Right renal cortex interstitium (tissue), 3 donors: ENCODE data around the gene RMND1. TPM values are rescaled to one million over a fixed set of nuclear protein-coding genes. Genes with fewer than 3 reads are reported as not detected.

Experiments used
- DNase-seq, 3 donors: peaks; one replicate each; pipeline ENCODE4 v3.0.0-alpha.2; 2013; ENCODE audit warnings: low read depth in 3 of 3, low spot score in 2 of 3
- polyA plus RNA-seq, 3 donors: library from polyadenylated mRNA; unstranded; fragments of 120-200 nt; gene quantifications; one replicate each; pipeline ENCODE4 v1.2.1, GENCODE V29; 2013; ENCODE audit not compliant: insufficient read length in 3 of 3

RMND1 gene
- polyA plus RNA-seq, 3 donors: 45.4 to 62.1 (median 46.2) TPM

DNA sequence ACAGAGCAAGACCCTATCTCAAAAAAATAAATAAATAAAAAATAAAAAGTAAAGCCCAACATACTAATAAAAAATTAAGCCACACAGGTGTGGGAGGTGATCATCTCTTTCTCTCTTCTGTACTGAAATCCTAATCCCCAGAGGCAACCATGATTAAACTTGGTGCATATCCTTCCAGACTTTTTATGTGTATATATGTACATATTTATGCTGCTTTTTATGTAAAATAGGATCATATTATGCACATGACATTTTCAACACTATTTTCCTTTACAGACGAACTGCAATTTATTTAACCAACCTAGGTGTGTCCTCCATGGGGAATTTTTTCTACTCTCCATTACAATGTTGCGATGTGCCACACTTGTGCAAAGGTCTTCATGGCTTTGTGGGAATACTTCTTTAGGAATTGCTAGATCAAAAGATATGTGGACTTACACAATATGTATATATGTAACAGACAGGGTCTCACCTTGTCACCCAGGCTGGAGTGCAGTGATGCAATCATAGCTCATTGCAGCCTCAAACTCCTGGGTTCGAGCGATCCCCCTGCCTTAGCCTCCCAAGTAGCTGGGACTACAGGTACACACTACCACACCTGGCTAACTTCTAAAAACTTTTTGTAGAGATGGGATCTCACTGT, 23.7 kb downstream of the RMND1 start:
- no peak for DNase-seq

DNA sequence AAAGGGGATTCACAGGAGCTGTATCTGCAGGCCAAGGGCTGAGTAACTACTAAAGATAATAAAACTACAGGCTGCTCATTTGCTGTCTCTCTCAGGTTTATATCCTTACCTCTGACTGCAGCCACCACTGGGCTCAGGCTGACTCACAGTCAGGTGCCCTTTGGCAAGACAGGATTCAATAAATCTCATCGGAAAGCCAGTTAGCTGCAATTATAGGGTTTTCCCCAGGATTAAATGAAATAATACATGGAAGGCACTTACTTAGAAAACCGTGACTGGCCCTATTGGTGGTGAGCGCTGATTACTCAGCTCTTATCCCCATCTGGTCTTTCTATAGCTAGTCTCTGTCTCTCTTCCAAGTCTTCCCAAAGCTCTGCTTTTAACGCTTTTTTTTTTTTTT, 26.4 kb downstream of the RMND1 start:
- no peak for DNase-seq

DNA sequence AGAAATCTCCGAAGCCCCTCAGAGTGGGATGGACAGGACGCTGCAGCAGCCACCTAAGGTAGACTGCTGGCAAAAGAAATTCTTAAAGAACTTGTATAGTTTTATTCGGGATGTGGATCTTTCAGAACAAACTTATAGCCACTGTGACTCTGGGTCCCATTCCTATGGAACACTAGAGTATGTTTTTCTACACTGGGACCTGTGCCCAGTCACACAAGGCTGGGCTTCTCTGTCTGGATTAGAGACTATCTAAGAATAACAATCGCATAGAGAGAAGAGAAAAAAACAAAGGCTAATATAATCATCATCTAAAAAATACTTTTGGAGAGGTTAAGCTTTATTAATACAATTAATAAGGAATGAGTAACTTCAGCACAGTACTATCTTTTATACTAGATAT, 28.9 kb downstream of the RMND1 start:
- DNase-seq: no peak

DNA sequence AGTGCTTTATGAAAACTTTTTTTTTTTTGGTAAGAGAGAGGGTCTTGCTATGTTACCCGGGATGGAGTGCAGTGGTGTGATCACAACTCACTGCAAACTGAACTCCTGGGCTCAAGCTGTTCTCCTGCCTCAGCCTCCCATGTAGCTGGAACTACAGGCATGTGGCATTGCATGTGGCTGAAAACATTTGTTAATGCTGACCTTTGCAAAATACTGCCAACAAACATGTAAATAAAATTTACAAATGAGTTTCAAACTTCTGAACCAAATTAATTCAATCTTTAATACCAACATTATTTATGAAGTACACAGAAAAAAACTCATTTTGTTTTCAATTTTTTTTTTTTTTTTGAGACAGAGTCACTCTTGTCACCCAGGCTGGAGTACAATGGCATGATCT, 34.4 kb downstream of the RMND1 start:
- no peak for DNase-seq

DNA sequence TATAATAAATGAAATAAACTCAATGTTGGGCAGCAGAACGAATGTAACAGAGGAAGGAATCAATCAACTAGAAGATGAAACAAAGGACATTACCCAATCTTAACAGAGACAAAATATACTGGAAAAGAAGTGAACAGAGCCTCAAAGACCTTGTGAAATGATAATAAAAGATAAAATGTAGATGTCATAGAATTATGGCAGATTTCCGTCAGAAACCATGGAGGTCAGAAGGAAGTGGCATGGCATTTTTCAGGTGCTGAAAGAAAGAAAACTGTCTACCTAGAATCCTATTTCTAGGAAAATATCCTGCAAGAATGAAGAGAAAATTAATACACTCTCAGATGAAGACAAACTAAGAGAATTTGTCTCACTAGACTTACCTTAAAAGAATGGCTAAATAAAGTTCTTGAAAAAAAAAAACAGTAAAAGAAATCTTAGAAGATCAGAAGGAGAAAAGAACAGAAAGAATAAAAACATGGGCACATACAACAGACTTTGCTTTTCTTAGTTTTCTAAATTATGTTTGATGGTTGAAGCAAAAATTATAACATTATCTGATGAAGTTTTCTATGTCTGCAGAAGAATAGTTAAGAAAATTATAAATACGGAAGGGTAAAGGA, 37.2 kb downstream of the RMND1 start:
- DNase-seq: no peak

DNA sequence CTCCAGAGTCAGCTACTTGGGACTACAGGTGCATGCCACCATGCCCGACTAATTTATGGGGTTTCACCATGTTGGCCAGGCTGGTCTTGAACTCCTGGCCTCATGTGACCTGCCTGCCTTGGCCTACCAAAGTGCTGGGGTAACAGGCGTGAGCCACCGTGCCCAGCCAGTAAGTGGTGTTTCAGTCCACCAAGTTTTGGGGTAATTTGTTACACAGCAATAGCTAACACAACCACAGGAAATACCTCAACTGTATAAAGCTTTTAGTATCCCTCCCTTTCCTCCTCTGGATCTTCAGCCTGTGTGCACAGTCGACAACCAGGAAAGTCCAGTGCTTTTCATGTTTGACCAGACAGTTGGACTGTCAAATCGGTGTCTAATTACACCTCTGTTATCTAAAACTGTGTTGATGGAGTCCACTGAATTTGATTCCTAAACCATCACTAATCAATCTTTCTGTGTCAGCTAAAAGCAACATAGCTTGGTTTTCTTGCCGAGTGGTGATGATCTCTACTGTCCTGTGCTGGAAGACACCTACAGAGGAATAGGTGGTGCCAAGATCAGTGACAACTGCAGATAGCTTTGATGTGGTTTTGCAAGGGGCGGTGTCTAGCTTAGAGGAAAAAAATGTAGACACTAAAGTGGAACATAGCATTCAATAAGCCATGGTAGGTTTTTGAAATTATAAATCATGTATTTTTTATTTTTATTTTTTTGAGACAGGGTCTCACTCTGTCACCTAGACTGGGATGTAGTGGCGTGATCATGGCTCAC, 38.4 kb downstream of the RMND1 start:
- DNase-seq: no peak

DNA sequence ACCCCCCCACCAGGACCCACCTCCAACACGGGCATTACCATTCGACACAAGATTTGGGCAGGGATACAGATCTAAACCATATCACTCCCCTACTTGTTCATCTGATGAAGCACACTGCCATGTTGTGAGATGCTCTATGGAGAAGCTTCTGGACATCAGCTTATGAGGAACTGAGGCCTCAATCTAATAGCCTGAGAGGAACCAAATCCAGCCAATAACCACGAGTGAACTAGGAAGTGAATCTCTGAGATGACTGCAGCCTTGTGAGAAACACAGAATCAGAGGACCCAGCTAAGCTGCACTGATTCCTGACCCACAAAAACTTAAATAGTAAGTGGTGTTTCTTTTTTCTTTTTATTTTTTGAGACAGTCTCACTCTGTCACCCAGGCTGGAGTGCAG, 39.0 kb downstream of the RMND1 start:
- no peak for DNase-seq

DNA sequence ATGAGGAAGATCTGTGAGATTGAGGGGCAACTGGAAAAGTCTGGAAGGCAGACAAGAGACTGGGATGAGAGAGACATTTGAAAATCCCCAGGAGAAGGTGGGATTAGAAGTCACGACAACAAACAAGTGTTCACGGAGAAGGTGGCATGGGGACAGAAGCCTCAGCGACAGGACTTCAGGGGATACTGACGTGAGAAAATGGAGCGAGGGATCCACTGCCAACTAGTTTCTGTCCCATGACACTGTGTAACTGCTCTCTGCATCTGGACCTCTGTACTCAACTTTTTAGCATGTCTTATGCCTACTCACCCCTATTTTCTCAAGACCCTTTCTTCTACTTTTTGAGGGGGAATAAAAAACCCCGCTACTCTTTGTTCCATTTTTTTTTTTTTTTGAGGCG, 42.2 kb downstream of the RMND1 start:
- DNase-seq: no peak

DNA sequence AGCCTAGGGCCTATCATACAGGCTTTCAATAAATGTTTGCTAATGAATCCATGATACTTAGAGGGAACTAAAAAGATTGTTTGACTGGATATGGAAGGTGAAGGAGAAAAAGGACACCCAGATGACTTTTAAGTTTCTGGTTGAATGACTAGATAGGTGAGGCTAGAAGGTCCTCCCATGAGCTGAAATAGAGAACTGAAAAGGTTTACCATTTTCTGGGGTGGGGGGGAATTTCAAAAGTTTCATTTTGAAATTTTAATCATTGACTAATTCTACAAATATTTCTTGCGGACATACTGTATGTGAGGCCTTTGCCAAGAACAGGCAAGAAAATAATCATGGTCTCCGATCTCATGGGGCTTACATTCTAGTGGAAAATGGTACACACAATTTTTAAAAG, 42.7 kb downstream of the RMND1 start:
- no peak for DNase-seq

DNA sequence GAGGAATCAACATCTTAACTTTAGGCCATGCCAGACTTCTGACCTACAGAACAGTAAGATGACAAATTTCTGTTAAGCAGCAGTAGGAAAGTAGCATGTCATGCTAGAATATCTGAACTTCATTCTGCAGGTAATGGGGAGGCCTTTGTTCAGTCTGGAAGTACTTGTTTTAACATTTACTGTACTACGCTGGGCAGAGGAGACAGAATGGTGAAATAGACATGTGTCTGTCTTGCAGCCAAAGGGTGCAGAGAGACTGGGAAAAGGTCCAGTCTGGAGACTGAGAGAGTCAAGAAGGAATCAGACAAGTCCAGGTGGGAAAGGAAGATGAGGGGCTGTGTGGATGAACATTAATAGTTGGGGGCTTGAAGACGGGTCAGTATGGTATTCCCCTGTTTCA, 43.1 kb downstream of the RMND1 start:
- no peak for DNase-seq

DNA sequence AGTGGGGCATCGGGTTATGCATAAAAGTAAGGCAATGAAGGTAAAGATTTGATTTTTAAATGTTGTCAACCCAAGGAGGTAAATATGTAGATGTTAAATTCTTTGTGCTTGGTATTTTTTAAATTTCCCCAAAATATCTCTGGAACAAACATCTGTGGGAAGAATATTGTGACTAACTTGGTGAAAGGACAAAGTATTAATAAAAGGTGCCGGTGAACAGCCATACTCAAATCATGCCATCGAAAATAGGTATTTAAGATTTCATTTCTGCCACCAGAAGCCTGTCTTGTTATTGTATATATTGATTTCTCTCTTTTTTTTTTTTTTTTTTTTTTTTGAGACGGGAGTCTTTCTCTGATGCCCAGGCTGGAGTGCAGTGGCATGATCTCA, 48.0 kb downstream of the RMND1 start:
- DNase-seq: no peak

DNA sequence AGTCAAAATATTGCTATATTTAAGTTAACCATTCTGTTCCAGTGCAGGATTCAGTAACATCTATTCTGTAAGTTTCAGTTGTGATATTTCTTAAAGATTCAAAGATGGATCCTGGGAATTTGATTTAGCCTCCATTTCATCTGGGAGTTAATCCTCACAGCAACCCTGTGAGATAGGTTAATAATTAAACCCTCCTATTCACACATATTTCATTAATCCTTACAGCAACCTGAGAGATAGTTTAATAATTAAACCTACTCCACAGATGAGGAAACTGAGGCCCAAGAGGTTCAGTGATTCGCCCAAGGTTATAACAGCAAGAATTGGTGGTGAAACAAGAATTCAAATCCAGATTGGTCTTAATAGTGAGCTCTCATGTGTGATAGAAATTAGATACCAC, 49.7 kb downstream of the RMND1 start:
- DNase-seq: no peak

DNA sequence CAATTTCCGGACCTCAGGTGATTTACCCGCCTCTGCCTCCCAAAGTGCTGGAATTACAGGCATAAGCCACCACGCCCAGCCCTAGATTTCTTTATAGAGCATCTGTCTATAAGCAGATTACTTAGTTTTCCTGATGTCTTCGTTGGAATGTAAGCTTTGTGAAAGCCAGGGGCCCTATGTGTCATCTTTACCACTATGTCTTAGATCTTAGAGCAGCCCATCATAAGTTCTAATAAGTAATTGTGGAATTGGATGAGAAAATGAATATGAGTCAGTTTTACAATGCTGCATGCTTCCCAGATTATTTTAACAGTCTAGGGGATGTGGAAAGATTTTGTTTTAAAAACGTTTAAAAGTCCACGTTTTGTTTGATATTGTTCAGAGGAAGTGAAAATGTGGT, 51.5 kb downstream of the RMND1 start:
- no peak for DNase-seq

DNA sequence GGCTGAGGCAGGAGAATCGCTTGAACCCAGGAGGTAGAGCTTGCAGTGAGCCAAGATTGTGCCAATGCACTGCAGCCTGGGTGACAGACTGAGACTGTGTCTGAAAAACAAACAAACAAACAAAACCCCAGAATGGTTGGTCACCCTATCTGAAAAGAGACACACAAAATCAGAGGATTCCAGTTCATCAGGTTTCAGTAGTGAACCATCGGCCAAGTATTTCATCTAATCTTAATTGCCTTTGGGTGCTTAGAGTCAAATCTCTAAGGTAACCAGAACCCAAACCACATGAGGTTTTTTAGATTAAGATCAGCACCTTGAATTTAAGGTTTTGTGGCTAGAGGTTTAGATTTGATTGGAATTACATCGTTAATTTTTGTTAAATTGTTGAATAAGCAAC, 52.2 kb downstream of the RMND1 start:
- no peak for DNase-seq

DNA sequence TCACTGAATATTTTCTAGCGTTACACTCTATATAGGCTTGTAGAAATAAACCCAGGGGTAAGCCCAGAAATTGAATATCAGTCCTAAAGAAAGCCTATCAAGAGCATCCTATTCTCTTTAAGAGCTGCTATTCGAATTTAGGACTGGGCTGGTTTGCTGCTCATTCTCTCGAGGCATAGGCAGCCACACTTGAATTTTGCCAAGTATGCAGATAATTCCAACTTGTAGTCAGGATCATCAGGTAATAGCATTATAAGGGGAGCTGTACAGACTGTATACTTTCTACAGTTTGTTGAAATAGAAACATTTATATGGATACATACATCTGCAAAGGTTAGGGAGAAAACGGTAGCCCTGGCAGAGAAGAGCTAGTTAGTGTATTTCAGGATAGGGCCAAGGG, 58.5 kb downstream of the RMND1 start:
- no peak for DNase-seq

DNA sequence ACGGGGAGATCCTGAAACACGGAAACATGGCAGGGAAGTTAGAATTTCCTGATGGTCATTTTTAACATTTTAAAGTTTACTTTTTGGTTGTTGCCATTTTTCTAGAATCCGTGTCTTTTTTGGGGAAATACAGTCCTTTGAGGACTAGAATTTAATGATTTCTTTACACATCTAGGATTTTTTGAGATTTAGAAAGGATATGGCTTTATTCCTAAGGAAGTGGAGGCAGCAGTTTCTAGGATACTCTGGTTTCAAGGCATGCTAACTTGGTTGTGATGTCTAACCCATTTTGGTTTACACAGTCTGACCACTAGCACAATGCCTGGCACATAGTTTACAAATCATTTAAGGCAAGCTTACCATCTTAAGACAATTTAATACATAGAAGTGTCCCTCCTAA, 59.5 kb downstream of the RMND1 start:
- DNase-seq: no peak

DNA sequence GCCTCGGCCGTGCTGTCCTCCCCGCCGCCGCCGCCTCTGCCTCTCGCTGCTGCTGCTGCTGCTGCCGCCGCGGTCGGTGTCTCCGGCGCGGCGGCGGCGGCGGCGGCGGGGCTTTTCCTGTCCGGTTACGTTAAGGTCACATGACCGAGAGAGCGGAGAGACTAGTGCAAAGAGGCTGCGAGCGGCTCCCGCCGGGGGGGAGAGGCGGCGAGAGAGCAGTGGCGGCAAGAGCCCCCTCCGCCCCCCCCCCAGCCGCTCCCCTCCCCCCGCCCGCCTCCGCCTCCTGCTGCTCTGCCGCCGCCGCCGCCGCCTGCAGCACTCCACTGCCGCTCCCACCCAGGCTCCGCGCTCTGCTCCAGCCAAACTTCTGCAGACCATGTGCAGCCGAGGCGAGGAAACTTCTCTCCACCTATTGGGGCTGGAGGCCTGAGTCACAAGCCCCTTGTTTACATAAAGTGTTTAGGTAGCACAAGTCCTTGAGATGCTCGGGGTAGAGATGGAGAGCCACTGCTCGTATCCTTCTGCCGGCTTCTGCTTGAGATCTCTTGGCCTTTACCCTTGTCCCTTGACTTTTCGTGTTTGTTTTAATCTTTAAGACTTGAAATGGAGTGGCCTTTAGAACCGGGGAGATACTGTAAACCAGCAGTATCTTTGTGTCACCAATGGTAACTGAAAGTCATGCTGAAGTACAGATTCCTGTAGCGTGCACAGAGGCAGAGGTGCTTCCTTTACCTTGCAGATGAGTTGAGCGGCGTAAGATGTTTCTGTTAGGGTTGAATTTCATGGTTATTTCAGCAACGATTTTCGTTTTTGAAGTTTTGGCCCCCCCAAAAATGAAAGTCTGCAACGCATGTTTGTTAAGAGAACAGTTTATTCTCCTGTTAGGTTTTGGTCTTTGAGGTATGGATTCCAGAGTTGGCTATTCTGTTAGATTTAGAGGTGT, 60.2 kb downstream of the RMND1 start, which contains the start of gene ZBTB2:
Gene ZBTB2, minus strand, starts transcription at position 89 of the 943 bp plus-strand sequence. CDS start 17,922 bp downstream, outside the sequence.
- DNase-seq: peak in 2 of 3 donors; percentile 24 to 29

DNA sequence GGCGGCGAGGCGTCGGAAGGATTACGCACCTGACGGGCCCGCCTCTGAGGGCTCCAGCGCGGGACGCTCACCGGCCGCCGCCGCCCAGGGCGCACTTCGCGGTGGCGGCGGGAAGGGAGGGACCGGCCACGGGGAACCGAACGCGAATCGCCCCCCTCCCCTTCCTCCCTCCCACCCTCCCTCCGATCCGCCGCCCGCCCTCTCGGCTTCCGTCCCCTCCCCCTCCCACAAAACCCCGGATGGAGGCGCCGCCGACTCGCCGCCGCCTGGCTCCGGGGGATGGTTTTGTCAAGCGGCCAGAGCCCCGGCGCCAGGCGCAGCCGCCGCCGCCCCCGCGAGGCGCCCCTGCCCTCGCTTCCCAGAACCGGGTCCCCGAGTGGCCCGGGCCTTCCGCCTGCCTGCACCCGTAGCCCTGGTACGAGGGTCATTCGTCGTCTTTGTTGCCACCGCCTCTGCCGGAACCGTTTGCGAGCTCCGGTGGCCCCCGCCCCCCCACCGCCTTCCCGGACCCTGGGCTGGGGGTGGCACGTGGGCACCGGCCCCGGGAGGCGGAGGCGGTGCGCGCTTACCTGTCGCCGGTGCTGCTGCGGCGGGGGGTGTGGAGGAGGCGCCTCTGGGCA, 61.0 kb downstream of the RMND1 start:
- DNase-seq: peak in 2 of 3 donors; percentile 65 to 67

DNA sequence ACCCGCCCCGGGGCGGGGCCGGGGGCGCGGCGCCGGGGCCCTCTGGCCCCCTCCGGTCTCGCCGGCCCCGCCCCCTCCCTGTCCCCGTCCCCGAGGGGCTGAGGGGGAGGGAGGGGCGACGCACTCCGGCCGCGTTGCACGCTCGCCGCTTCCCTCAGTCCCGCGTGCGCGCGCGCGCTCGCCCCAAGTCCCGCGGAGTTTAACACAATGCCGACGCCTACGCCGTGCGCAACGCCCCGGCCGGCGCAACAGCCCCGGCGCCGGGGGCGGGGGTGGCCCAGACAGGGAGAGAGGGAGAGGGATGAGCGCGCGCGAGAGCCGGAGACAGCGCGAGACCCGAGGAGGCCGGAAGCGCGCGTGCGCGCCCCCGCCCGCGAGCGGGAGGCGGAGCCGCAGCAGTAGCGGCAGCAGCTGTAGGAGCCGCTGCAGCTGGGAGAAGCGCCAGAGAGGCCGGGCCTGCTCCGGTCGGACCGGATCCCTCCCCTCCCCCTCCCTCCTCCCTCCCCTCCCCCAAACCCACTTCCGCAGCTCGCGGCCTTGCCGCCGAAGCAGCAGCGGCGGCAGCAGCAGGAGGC, 61.6 kb downstream of the RMND1 start:
- peak; percentile 92 to 97 (median 95) for DNase-seq
